K562 (cell line): ENCODE results near the gene MYMX. TPM values are rescaled to one million over a fixed set of nuclear protein-coding genes. Genes with fewer than 3 reads are reported as not detected.

Source experiments
- ATAC-seq: fragments of 200-7000 bp; cut with Tn5 transposase; 3 replicates; pipeline ENCODE4 v1.9.1; 2020; ENCODE audit warnings: moderate library complexity
- BruUV-seq: library from RNA; stranded (reverse); fragments of 400-500 nt; replicated peaks from 2 replicates; lab custom pipeline; 2021; lab: Mats Ljungman, UMichigan
- CTCF ChIA-PET: fragments of 300-600 bp; formaldehyde crosslinking; extraction: SDS; loops from one replicate; lab custom pipeline; 2021; ENCODE audit warnings: low intra/inter-chr PET ratio; lab: Yijun Ruan, JAX
- POLR2A ChIA-PET: fragments of 300-600, 350-650 bp; sonication (Branson Sonifier 250); formaldehyde crosslinking; extraction: SDS; loops from one replicate; lab custom pipeline; 2021; ENCODE audit warnings: antibody characterized with exemption, inconsistent platforms; lab: Yijun Ruan, JAX
- DNase-seq, 4 experiments: peaks; one replicate each; pipeline versions ENCODE4 v3.0.0 to v3.0.0-alpha.2; 2011 to 2018; ENCODE audit warnings: low spot score in 3 of 4, mixed read lengths in 3 of 4; ENCODE audit errors: extremely low read depth in 1 of 4
- FAIRE-seq: peaks from 2 replicates; lab custom pipeline; 2011; peaks lifted over from hg19 to GRCh38; lab: Jason Lieb, UNC
- H2AFZ ChIP-seq: 2 replicates; pipeline ENCODE4 v1.6.0; 2011; ENCODE audit warnings: low read depth, low read length, control low read depth, inconsistent platforms
- H3K27ac ChIP-seq: fragments of 200-600 bp; 3 replicates; pipeline ENCODE4 v1.8.0; 2011; ENCODE audit warnings: low read depth, mild to moderate bottlenecking, control low read depth, inconsistent platforms, low read length, moderate library complexity, mixed read lengths; ENCODE audit errors: extremely low read depth
- H3K27me3 ChIP-seq, 2 experiments: fragments of 300-600 bp in 1 of 2; 2 replicates in 1 of 2; 3 replicates in 1 of 2; pipeline versions ENCODE4 v1.6.0 to v1.8.0; 2011; ENCODE audit warnings: inconsistent platforms in 2 of 2, low read length in 2 of 2, mild to moderate bottlenecking in 1 of 2, mixed read lengths in 1 of 2, moderate library complexity in 1 of 2; ENCODE audit not compliant: control insufficient read depth in 2 of 2, insufficient read depth in 2 of 2
- H3K36me3 ChIP-seq: fragments of 300-600 bp; 3 replicates; pipeline ENCODE4 v1.8.0; 2011; ENCODE audit warnings: mild to moderate bottlenecking, low read length, inconsistent platforms; ENCODE audit not compliant: control insufficient read depth, insufficient read depth
- H3K4me1 ChIP-seq, 2 experiments: fragments of 200-600 bp in 1 of 2; replicated peaks in 1 of 2; 2 replicates in 1 of 2; 3 replicates in 1 of 2; pipeline versions ENCODE4 v1.5.1 to v1.8.0; 2011; ENCODE audit warnings: inconsistent platforms in 2 of 2, low read length in 2 of 2, mild to moderate bottlenecking in 1 of 2, mixed read lengths in 1 of 2, moderate library complexity in 1 of 2; ENCODE audit not compliant: control insufficient read depth in 2 of 2, insufficient read depth in 2 of 2
- H3K4me2 ChIP-seq: 2 replicates; pipeline ENCODE4 v1.6.1; 2011; ENCODE audit warnings: low read length, control low read depth, inconsistent platforms, mixed read lengths; ENCODE audit not compliant: insufficient read depth
- H3K4me3 ChIP-seq: fragments of 200-600 bp; sonication (generic), shearing (Covaris generic); 2 replicates; pipeline ENCODE4 v1.5.1; 2016; ENCODE audit warnings: control low read depth, inconsistent platforms
- H3K79me2 ChIP-seq: fragments of 200-600 bp; 3 replicates; pipeline ENCODE4 v1.8.0; 2011; ENCODE audit warnings: low read length, inconsistent platforms; ENCODE audit not compliant: control insufficient read depth, insufficient read depth
- H3K9ac ChIP-seq, 2 experiments: 2 replicates each; pipeline versions ENCODE4 v1.6.0 to v1.6.1; 2011; ENCODE audit warnings: low read depth in 2 of 2, low read length in 2 of 2, control low read depth in 1 of 2, inconsistent platforms in 1 of 2, mild to moderate bottlenecking in 1 of 2, mixed read lengths in 1 of 2; ENCODE audit not compliant: insufficient read depth in 1 of 2
- H3K9me1 ChIP-seq: one replicate; pipeline ENCODE4 v1.6.0; 2011; ENCODE audit warnings: inconsistent platforms, mild to moderate bottlenecking, low read length, moderate library complexity; ENCODE audit not compliant: control insufficient read depth, insufficient read depth
- H3K9me3 ChIP-seq: replicated peaks from 2 replicates; pipeline ENCODE4 v1.5.1; 2011; ENCODE audit warnings: low read depth, low read length, inconsistent platforms; ENCODE audit not compliant: control insufficient read depth, insufficient read depth
- H4K20me1 ChIP-seq: replicated peaks from 2 replicates; pipeline ENCODE4 v1.6.1; 2011; ENCODE audit warnings: low read length, inconsistent platforms, mixed read lengths; ENCODE audit not compliant: control insufficient read depth, insufficient read depth
- MAFF ChIP-seq: IDR thresholded peaks from 2 replicates; pipeline ENCODE4 v1.6.1; 2012; ENCODE audit warnings: low read length, improper control_type of control experiment
- ZNF609 ChIP-seq: sonication (generic); formaldehyde crosslinking; IDR thresholded peaks from 2 replicates; pipeline ENCODE4 v1.8.1; 2023; ENCODE audit warnings: missing genetic modification reagents, mild to moderate bottlenecking, borderline replicate concordance
- WGBS: fragments of 100-300 bp; shearing (Covaris generic); methylation state at CpG from one replicate; pipeline ENCODE4 v1.1.6; 2016; ENCODE audit warnings: low coverage, mixed read lengths; ENCODE audit not compliant: insufficient coverage; ENCODE audit errors: missing lambda C conversion rate; 5-methylcytosine and 5-hydroxymethylcytosine counted together
- in situ Hi-C: fragments of 300-500 bp; cut with MboI; formaldehyde crosslinking; loops from 4 replicates; pipeline ENCODE4 v1.15.0; 2018; ENCODE audit warnings: inconsistent platforms, mixed read lengths
- intact Hi-C: fragments of 100-400 bp; cut with micrococcal nuclease; formaldehyde crosslinking; loops from 2 replicates; pipeline ENCODE4 v1.14.2; 2022
- polyA plus RNA-seq, 8 experiments: library from polyadenylated mRNA; depleted of rRNA in 4 of 8; stranded (reverse) in 5 of 8; unstranded in 3 of 8; fragments of >200 nt; fragmentation: Nextera tagmentation in 2 of 8; fragmentation: Illumina TruSeq in 1 of 8; extraction: Ambion mirVana in 2 of 8; extraction: Trizol in 1 of 8; gene quantifications; 2 replicates each; pipeline versions ENCODE4 v1.2.1 to v1.2.3, GENCODE V29; 2011 to 2014; ENCODE audit warnings: inconsistent platforms in 1 of 8, missing spikeins in 1 of 8
- total RNA-seq, 7 experiments: library from RNA; depleted of rRNA in 6 of 7; stranded (reverse); fragments of >200 nt in 6 of 7; fragmentation: Illumina TruSeq in 2 of 7; extraction: Trizol in 2 of 7; gene quantifications; 2 replicates each; pipeline versions ENCODE4 v1.2.1 to v1.2.3, GENCODE V29; 2011 to 2021; ENCODE audit warnings: low replicate concordance in 1 of 7

Gene MYMX
- total and polyA plus RNA-seq, 9 of the 15 experiments (the other 6 are each of a cell fraction or from before 2014, with no cell fraction given) = 0.12 TPM; not detected in 8

DNA sequence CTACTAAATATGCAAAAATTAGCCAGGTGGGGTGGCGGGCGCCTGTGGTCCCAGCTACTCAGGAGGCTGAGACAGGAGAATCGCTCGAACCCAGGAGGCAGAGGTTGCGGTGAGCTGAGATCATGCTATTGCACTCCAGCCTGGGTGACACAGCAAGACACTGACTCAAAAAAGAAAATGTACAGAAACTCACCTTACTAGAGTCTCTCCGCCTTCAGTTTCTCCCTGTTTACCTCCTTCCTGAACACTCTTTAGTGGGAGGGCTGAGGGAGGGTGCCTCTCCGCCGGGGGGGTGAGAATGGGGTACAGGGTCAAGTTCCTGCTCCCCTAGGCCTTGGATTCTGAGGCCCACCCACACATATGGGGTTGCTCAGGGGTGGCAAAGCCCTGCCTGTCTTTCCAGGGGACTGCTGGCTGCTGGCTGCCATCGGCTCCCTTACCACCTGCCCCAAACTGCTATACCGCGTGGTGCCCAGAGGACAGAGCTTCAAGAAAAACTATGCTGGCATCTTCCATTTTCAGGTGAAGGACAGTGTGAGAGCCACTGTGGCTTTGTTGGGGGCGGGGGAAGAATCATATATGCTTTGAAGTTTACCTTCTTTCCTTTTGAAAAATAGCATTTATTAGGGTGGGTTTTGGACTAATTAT is 44.7 kb upstream of the MYMX start:
- Histone ChIP-seq H3K9me1 (no peaks in the 10 kb centered on the region), H3K27me3 (peaks cover under 1 to 12% of the 10 kb centered on the region in 2 experiments; a peak in 2 of 5 replicates), H3K9ac (peak overlapping the region in 1 of 2 experiments; percentile 54; a peak in 1 of 4 replicates), H3K36me3 (no peaks in the 10 kb centered on the region), H3K9me3 (no peaks in the 10 kb centered on the region), H3K79me2 (no peaks in the 10 kb centered on the region), H3K4me1 (peaks cover 2 to 23% of the 10 kb centered on the region in 2 experiments; a peak in 3 of 5 replicates), H3K27ac (no peak overlapping the region), H2AFZ (no peak overlapping the region), H4K20me1 (no peaks in the 10 kb centered on the region), H3K4me2 (no peak overlapping the region), H3K4me3 (no peak overlapping the region)
- FAIRE-seq (no peak), ATAC-seq (no peak), DNase-seq (no peak)
- BruUV-seq = no TSS peak
- in situ Hi-C loops = loop anchor here (5.0 kb wide), 1 partner anchor 65 kb away; no protein-coding TSS in a partner anchor
- TF ChIP-seq MAFF (no peak), ZNF609 (peak; percentile 55; the same call in 1 of the 2 replicates)
- ChIA-PET CTCF (interaction anchor here (1.0 to 3.3 kb wide), 5 partner anchors 50 to 86 kb away, joined by 5 to 26 read pairs (median 7); partner anchors contain the start of gene SLC35B2), POLR2A (interaction anchor here (1.0 to 2.7 kb wide), 4 partner anchors 9 to 82 kb away, joined by 3 to 26 read pairs (median 6); partner anchors contain the start of gene HSP90AB1)
- 27% methylated on average over 12 of the region's 12 CpGs for WGBS
- intact Hi-C loops = loop anchor here (1.0 to 2.0 kb wide), 5 partner anchors 55 to 166 kb away; no protein-coding TSS in a partner anchor
